Kidney epithelial cell (primary cell): ENCODE measurements around the gene ORAI3. TPM values are rescaled to one million over a fixed set of nuclear protein-coding genes. Genes with fewer than 3 reads are reported as not detected.

Source experiments
- DNase-seq: peaks from one replicate; pipeline ENCODE4 v3.0.0-alpha.2; 2010; ENCODE audit warnings: low read depth
- H3K27me3 ChIP-seq: 2 replicates; pipeline ENCODE4 v1.6.0; 2011; ENCODE audit warnings: low read length; ENCODE audit not compliant: control insufficient read depth, insufficient read depth
- H3K36me3 ChIP-seq: 2 replicates; pipeline ENCODE4 v1.5.1; 2011; ENCODE audit warnings: low read length; ENCODE audit not compliant: control insufficient read depth, insufficient read depth
- H3K4me3 ChIP-seq: 2 replicates; pipeline ENCODE4 v1.5.1; 2011; ENCODE audit warnings: low read depth, mild to moderate bottlenecking, control low read depth, low read length
- total RNA-seq: library from RNA; depleted of rRNA; stranded (reverse); fragments of >200 nt; gene quantifications from 2 replicates; pipeline ENCODE4 v1.2.3, GENCODE V29; 2015
- TF ChIP-seq, protein P1 (sequence below): IDR thresholded peaks from 2 replicates; pipeline ENCODE4 v1.5.1; 2011; ENCODE audit warnings: mild to moderate bottlenecking, moderate library complexity, low read length, control low read depth, inconsistent platforms; ENCODE audit not compliant: insufficient read depth, poor library complexity, severe bottlenecking

ORAI3 gene
- total RNA-seq, 1 donor from 2014 or later = 37.9 TPM

DNA sequence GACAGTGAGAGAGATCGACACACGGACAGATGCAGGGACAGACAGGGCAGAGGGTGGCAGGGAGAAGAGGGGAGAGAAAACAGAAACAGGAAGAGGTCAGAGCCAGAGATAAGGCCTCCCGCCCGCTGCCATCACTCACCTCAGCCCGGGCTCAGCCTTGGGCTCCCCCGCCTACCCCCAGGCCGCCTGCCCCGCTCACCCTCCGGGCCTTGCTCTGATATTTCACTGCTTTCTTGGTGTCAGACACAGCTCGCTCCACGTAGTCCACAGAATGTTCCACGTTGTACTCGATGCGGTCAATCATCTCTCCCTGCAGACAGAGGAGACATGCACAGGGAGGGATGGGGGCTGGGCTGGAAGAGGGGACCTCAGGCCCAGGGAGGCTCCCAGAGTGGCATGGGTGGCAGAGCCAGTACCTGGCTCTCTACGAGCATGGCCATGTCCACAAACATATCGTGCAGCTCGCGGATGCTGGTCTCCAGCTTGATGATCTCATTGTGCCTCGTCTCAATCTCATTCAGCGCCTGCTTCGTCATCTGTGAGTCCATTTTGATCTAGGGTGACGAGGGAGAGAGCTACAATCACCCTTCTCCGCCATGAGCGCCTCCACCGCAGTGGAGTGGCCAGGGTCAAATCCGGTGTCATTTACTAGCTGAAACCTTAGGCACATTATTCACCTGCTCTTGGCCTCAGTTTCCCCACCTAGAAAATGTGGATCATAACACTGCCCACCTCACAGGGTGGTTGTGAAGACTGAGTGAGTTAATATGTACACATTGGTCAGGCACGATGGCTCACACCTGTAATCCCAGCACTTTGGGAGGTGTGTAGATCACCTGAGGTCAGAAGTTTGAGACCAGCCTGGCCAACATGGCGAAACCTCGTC, 44.3 kb downstream of the ORAI3 start:
- TF ChIP-seq, protein P1, sequence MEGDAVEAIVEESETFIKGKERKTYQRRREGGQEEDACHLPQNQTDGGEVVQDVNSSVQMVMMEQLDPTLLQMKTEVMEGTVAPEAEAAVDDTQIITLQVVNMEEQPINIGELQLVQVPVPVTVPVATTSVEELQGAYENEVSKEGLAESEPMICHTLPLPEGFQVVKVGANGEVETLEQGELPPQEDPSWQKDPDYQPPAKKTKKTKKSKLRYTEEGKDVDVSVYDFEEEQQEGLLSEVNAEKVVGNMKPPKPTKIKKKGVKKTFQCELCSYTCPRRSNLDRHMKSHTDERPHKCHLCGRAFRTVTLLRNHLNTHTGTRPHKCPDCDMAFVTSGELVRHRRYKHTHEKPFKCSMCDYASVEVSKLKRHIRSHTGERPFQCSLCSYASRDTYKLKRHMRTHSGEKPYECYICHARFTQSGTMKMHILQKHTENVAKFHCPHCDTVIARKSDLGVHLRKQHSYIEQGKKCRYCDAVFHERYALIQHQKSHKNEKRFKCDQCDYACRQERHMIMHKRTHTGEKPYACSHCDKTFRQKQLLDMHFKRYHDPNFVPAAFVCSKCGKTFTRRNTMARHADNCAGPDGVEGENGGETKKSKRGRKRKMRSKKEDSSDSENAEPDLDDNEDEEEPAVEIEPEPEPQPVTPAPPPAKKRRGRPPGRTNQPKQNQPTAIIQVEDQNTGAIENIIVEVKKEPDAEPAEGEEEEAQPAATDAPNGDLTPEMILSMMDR = no peak
- no peaks in the 10 kb centered on the region for H3K36me3 ChIP-seq
- no peaks in the 10 kb centered on the region for H3K27me3 ChIP-seq
- DNase-seq = no peak
- no peak overlapping the region for H3K4me3 ChIP-seq

DNA sequence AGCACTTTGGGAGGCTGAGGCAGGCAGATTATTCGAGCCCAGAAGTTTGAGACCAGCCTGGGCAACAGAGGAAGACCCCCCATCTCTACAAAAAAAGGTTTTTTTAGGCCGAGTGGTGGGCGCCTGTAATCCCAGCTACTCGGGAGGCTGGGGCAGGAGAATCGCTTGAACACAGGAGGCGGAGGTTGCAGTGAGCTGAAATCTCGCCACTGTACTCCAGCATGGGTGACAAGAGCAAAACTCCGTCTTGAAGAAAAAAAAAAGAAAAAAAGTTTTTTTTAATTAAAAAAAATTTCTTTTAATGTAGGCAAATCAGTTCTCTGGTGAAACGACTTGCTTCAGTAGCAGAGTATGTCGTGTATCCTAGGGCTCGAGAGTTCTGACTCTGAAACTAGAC, 47.1 kb downstream of the ORAI3 start:
- H3K27me3 ChIP-seq = no peaks in the 10 kb centered on the region
- DNase-seq = no peak
- TF ChIP-seq, protein P1 = no peak
- H3K4me3 ChIP-seq = no peak overlapping the region
- no peaks in the 10 kb centered on the region for H3K36me3 ChIP-seq

DNA sequence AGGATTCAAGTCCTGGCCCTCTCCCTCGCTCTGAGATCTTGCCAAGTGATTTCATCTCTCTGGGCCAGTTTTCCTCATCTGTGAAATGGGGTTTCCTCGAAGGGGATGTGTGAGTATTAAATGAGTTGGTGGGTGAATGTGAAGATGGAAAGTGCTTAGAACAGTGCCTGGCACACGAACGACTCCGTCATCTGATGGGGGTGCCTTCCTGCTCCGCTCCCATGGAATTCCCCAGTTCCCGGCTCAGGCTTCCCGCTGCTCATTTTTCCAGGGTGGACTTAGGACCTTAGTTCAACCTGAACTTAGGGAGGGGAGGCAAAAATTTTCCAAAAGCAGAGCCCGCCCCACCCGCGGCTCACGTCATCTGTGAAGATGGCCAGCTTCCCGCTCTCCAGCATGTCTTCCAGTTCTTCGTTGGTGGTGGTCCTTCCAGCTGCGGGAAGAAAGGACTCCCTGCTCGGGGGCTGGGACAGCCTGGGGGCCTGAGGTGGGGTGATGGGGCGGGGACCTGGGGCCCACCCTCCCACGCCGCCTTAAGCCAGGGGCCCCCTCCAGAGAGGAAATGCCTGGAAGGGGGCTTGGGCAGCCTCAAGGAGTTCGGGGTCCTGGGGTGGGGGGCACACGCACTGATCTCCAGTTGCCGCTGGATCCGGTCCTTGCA, 47.6 kb downstream of the ORAI3 start:
- no peak for DNase-seq
- TF ChIP-seq, protein P1 = no peak
- Histone ChIP-seq H3K36me3 (no peaks in the 10 kb centered on the region), H3K4me3 (peak overlapping the region; percentile 55), H3K27me3 (no peaks in the 10 kb centered on the region)

DNA sequence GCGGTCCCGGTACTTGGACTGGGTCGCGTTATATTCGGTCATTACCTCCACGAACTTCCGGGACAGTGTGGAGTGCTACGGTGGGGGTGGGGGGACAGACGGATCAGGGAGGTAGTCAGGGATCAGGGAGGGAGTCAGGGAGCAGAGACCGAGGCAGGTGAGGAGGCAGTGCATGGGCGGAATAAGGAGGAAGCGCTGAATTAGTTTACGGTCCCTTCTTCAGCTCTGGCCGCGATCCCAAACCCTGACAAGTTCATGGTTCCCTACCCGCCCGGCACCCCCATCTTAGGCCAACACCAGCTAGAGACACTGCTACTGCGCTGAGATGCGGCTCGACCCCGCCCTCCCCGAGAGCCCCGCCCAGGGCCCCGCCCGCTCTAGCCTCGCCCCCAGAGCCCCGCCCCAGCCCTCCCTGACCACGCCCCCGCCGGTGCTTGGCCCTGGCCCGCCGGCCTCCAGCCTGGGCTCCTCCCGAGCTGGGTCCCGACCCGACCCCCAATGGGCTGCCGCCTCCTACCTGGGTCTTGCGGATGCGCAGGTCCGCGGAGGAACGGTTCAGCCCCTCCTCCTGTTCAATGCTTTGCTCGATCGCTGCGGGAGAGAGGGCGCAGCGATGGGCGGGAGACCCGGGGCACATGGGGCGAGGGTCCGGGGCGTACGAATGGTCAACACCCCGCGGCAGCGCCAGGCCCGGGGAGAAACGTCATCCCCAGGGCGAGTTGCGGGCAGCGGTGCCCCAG, 48.3 kb downstream of the ORAI3 start:
- Histone ChIP-seq H3K27me3 (no peaks in the 10 kb centered on the region), H3K36me3 (no peaks in the 10 kb centered on the region), H3K4me3 (peak overlapping the region; percentile 55)
- TF ChIP-seq, protein P1 = no peak
- no peak for DNase-seq

DNA sequence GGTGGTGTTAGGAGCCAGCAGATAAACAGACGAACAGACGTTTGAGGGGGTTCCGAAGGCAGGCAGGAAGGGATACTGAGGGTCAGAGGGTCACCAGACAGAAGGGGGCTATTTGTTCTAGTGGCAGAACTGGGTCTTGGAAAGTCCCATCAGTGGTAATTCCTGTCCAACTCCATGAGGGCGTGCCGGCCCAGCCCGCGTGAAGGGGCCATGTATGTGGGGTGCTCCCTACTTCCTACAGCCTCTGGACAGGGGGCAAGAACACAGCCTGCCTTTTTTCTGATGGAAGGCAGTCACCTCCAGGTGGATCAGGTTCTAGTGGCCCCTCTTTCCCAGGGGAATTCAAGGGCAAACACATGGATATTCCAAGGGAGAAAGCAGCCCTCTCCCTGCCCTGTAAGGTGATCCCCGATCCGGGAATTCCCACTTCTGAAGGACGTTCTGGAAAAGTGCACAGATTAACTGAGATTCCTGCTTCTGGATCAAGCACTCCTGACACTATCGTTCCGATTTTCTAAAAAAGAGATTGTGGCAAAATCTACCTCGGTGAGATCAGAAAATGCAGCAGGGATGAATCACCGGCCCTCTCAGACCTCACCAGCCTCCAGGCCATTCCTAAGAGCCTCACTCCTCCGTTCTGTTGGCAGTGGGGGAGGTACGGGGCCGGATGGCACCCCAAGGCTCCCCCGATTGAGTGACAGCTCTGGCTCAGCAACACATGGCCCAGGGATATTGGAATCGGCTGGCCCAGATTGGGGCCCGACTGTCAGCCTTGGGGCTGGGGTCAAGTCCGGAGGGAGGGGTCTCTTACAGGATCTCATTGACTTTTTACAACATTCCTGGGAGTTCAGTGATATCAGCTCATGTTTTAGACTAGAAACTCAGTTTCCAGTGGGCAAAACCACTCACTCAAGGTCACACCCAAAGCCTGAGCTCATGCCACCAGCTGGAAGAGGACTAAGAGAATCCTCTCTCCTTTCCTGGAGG, 49.1 kb downstream of the ORAI3 start:
- peak; percentile 67 for DNase-seq
- Histone ChIP-seq H3K36me3 (no peaks in the 10 kb centered on the region), H3K4me3 (peak overlapping the region; percentile 55), H3K27me3 (peaks cover 3% of the 10 kb centered on the region)
- TF ChIP-seq, protein P1 = no peak
